Amygdala (tissue), 56 donors: ENCODE measurements around the gene MYLK4.

Experiments
- DNase-seq, 56 donors: peaks; one replicate each; lab custom pipeline; 2025; lab: John Stamatoyannopoulos, UW

Gene MYLK4

GRCh38 chr6:2713473-2714110 is 37.1 kb downstream of the MYLK4 start:
- no peak for DNase-seq

GRCh38 chr6:2712102-2712501 is 38.6 kb downstream of the MYLK4 start:
- no peak for DNase-seq

- no peak for DNase-seq
Observed at GRCh38 chr6:2710412-2710811, 40.3 kb downstream of the MYLK4 start.

- no peak for DNase-seq
Observed at GRCh38 chr6:2708456-2708855, 42.3 kb downstream of the MYLK4 start.

- peak in 1 of 56 donors; percentile 1 for DNase-seq
Observed at GRCh38 chr6:2706558-2706957, 44.2 kb downstream of the MYLK4 start.

GRCh38 chr6:2705256-2705655 is 45.5 kb downstream of the MYLK4 start:
- DNase-seq, result no peak

GRCh38 chr6:2697291-2697690 is 53.4 kb downstream of the MYLK4 start:
- DNase-seq, result no peak

GRCh38 chr6:2695454-2696095 is 55.1 kb downstream of the MYLK4 start:
- peak in 1 of 56 donors; percentile 3 for DNase-seq

- no peak for DNase-seq
Observed at GRCh38 chr6:2693231-2693630, 57.5 kb downstream of the MYLK4 start.

- DNase-seq, result no peak
Observed at GRCh38 chr6:2688401-2689064, 62.2 kb downstream of the MYLK4 start.

- no peak for DNase-seq
Observed at GRCh38 chr6:2687456-2687855, 63.3 kb downstream of the MYLK4 start.

- DNase-seq, result no peak
Observed at GRCh38 chr6:2686515-2686914, 64.2 kb downstream of the MYLK4 start.

- no peak for DNase-seq
Observed at GRCh38 chr6:2684766-2685754, 65.7 kb downstream of the MYLK4 start.

GRCh38 chr6:2684103-2684749 is 66.5 kb downstream of the MYLK4 start:
- no peak for DNase-seq

GRCh38 chr6:2680264-2680922 is 70.3 kb downstream of the MYLK4 start:
- no peak for DNase-seq

- DNase-seq, result no peak
Observed at GRCh38 chr6:2677080-2677593, 73.6 kb downstream of the MYLK4 start.

- DNase-seq, result no peak
Observed at GRCh38 chr6:2676048-2676447, 74.7 kb downstream of the MYLK4 start.

- no peak for DNase-seq
Observed at GRCh38 chr6:2674857-2675256, 75.9 kb downstream of the MYLK4 start.

- no peak for DNase-seq
Observed at GRCh38 chr6:2669067-2669700, 81.5 kb downstream of the MYLK4 start.
